Neural cell (in vitro differentiated cells): Measurements from ENCODE around the gene ADAT3.

Experiments used
- POLR2AphosphoS5 ChIP-seq: IDR thresholded peaks from 2 replicates; pipeline ENCODE4 v1.6.1; 2012
- TAF1 ChIP-seq: IDR thresholded peaks from 2 replicates; pipeline ENCODE4 v1.6.1; 2012; ENCODE audit warnings: low read depth
- TF ChIP-seq, protein P1 (sequence below): fragments of 450-650 bp; IDR thresholded peaks from 2 replicates; pipeline ENCODE4 v1.5.1; 2014; ENCODE audit warnings: antibody characterized with exemption, mild to moderate bottlenecking, moderate library complexity; ENCODE audit not compliant: poor library complexity, severe bottlenecking

DNA sequence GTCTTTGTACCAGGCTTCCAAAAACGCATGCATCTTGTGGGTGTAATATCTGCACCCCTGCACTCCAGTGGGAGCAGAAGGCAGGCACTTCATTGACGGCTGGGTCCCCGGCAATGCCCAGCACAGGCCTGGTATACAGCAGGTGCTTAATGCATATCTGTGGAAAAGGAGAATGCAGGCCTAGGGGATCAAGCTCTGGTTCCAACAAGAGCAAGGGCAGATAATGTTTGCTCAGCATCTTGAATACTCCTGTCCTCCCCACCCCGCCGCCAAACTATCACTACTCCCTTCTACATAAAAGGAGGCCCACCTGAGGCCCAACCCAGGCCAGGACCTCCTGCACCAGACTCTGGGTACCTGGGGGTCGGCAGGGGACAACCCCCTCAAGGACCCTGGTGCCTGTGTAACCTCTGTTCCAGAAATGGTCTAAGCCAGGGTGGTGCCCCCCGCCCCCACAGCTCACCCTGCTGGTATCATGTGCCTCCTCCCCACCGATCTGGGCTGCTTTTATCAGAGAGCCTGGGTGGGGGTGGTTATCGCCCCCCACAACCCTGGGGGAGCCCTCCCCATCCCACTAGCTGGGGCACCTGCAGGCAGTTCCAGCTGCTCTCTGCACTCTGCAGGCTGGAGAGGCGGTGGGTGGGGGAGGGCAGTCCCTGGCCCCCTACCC, 46.7 kb upstream of the ADAT3 start:
- TF ChIP-seq POLR2AphosphoS5 (no peak), TAF1 (no peak)
- TF ChIP-seq, protein P1, sequence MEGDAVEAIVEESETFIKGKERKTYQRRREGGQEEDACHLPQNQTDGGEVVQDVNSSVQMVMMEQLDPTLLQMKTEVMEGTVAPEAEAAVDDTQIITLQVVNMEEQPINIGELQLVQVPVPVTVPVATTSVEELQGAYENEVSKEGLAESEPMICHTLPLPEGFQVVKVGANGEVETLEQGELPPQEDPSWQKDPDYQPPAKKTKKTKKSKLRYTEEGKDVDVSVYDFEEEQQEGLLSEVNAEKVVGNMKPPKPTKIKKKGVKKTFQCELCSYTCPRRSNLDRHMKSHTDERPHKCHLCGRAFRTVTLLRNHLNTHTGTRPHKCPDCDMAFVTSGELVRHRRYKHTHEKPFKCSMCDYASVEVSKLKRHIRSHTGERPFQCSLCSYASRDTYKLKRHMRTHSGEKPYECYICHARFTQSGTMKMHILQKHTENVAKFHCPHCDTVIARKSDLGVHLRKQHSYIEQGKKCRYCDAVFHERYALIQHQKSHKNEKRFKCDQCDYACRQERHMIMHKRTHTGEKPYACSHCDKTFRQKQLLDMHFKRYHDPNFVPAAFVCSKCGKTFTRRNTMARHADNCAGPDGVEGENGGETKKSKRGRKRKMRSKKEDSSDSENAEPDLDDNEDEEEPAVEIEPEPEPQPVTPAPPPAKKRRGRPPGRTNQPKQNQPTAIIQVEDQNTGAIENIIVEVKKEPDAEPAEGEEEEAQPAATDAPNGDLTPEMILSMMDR = no peak
